Head of caudate nucleus (tissue), 42 donors: ENCODE data around the gene MEGF6.

ENCODE experiments used
- DNase-seq, 42 donors: peaks; one replicate each; pipeline versions ENCODE4 v3.0.0 to v3.0.0-alpha.2; 2020 to 2021; ENCODE audit warnings: mixed read lengths in 7 of 42
- intact Hi-C: fragments of 100-400 bp; cut with DNase I; formaldehyde crosslinking; loops from one replicate; pipeline ENCODE4 v1.15.0; 2022

The MEGF6 gene

DNA sequence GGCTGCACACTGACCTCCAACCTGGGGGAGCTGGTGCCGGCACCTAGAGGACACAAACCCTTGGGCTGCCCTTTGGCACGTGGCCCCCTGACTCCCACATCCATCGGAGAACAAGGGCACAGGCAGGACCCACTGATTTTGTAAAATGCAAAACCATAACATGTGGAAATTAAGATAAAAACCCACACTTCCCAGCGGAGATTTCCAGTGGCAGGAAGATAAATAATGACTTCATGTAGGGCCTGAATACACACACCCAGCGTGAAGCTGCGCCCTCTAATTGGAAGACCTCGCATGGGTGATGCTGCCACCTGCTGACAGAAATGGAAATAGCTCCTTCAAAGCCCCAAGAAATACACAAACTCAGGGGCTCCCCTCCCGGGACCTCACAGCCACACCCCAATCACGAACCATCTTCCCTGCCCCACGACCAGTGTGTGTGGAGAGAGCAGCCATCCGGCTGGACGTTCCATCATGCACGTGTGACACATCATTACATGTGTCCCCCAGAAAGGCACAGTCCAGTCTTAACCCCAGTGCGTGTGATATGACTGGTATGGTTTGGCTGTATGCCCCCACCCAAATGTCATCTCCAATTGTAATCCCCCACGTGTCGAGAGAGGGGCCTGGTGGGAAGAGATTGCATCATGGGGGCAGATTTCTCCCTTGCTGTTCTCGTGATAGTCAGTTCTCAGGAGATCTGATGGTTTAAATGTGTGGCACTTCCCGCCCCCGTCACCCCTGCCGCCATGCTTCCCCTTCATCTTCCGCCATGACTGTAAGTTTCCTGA lies 7.8 kb upstream of the MEGF6 start:
- peak; percentile 41 to 93 (median 78) for DNase-seq
- intact Hi-C loops = loop anchor here (2.0 to 5.0 kb wide), 3 partner anchors 52 to 167 kb away; partner anchors contain the start of gene ARHGEF16

DNA sequence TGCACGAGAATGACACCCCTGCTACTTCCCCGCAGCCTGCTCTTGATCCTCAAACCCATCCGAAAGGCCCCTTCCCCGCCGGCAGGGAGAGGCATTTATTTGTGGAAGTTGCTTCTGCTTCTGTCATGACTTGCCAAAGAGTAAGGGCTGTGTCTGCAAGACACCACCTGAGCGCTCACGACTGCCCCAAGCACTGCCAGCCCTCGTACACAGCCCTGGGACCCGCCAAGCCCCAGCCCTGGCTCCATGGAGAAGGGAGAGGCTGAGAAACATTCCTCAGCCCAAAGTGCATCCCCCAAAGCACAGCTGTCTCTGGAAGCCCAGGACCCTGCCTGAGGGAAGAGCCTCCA lies 7.2 kb upstream of the MEGF6 start:
- intact Hi-C loops = loop anchor here (2.0 to 5.0 kb wide), 3 partner anchors 51 to 166 kb away; partner anchors contain the start of gene ARHGEF16
- DNase-seq = no peak

DNA sequence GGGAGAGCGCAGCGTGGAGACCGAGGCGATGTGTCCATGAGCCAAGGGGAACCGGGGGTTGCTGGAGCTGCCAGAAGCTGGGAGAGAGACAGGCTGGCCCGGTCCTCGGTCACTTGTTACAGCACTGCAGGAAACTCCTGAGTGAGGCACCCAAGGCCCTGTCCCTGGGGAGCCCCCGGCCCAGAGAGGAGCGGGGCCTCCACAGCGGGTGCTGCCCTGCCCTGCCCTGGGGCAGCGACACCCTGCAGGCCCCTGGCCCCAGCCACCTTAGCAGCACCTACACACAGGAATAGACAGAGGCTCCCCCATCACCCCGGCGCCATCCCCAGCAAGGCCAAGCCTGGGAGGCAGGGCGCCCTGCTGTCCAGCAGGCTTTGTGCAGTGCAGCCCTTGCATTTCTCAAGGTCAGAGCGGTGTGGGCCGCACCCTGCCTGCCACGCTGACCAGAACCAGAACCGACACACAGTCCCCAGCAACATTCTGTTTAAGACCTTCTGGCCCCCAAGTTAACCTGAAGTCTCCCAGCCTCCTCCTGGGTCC lies 6.6 kb upstream of the MEGF6 start:
- intact Hi-C loops = loop anchor here (2.0 to 5.0 kb wide), 3 partner anchors 51 to 166 kb away; partner anchors contain the start of gene ARHGEF16
- no peak for DNase-seq

DNA sequence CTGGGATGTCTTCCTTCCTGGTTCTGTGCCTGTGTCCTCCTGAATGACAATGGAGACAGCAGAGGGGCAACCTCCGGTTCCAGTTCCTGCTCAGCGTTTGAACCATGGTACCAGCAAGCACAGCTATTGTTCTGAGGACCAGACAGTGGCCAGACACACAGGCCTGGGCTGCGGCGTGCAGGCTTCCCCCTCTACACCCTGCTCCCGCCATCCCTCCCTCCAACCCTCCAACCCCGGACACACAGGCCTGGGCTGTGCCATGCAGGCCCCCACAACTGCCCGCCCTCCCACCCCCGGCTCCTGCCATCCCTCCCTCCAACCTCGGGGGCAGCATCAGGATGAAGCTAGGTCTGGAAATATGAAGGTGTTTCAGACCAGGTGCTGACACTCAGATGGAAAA lies 5.6 kb upstream of the MEGF6 start:
- DNase-seq = no peak
- intact Hi-C loops = loop anchor here (5.0 kb wide), 2 partner anchors 50 to 165 kb away; partner anchors contain the start of gene ARHGEF16

DNA sequence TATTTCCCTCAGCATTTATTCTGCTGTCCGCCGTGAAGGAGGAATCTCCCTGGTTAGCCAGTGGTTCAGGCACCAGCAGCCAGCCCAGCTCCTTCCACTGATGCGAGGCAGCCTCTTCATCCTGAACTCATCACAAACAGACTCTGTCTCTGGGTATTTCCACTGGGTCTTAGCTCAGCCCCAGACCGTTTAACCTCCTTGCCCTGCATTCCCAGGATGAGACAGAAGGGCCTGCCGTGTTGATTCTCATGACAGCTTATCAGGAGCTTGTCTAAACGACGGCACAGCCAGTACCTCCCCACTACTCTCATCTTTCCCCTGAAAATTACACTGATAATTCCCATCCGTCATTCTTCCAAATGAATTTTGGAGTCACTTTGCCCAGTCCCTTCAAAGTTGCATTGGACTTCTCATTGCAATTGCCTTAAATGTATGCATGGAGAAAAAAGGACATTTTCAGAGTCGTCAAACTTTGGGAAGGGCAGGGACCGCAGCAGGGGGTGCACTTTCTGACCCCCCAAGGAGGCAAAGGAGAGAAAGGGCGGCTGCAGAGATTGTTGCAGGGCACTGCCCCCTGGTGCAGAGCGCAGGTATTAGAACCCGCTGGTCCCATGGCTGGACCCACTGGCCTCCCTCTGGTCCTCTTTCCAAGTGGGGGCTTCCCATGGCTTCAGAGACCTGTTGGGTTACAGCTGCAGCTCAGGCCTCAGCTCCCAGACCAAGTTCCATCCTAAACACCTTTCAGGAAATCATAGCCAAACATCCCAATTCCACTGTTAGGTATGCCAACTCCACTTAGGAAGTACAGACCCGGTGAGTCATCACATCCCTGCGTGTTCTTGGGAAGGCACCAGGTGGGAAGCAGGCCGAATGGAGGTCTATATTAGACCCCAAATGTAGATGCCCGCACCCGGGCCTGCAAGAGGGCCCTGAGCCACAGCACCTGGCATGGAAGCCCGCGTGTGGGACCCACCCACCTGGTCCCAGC lies 3.7 kb upstream of the MEGF6 start:
- DNase-seq = peak in 1 of 42 donors; percentile 27
- intact Hi-C loops = loop anchor here (5.0 kb wide), 2 partner anchors 48 to 163 kb away; partner anchors contain the start of gene ARHGEF16

DNA sequence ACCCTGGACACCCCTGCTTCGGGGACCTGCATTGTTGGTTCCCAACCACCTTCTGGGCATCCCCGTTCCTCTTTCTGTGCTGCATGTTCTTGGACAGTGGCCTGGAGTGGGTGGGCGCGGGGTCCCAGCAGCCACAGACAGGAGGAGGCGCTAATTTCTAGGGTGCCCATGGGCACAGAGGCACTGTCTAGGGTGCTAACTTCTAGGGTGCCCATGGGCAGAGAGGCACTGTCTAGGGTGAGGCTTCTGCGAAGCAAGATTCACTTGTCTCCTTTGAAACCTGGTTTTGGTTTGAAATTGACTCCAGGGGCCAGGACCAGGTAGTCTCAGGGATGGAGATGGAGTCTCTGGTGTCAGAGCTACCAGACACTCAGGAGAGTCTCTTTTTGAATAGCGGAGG lies 815 bp upstream of the MEGF6 start:
- intact Hi-C loops = no loop called here
- no peak for DNase-seq

DNA sequence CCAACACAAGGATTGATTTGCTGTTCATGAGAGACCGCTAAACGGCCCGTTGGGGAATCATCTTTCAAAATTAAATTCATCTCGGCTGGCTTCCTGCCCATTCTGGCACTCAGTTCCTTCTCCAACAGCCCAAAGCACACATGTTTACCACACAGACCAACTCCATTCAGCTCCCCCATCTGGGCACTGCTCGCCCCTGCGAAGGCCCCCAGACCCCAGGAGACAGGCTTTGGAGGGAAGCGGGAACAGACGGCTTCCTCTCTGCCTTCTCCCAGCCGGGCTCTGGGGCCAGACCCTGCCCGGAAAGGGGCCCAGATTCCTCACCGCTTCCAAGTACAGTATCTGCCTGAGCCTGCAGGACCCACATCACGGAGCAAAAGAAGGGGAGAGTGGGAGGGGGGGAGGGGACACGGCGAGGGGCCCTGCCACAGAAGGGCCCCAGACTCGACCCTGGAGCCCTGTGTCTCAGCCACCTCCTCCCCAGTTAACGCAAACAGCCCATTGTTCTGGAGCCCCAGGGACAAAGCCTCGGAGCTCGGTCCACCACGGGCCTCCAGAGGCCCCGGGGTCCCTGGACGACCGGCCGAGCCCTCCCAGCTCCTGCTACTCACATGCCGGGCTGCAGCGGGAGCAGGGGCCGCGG lies 660 bp downstream of the MEGF6 start:
- intact Hi-C loops = no loop called here
- no peak for DNase-seq

DNA sequence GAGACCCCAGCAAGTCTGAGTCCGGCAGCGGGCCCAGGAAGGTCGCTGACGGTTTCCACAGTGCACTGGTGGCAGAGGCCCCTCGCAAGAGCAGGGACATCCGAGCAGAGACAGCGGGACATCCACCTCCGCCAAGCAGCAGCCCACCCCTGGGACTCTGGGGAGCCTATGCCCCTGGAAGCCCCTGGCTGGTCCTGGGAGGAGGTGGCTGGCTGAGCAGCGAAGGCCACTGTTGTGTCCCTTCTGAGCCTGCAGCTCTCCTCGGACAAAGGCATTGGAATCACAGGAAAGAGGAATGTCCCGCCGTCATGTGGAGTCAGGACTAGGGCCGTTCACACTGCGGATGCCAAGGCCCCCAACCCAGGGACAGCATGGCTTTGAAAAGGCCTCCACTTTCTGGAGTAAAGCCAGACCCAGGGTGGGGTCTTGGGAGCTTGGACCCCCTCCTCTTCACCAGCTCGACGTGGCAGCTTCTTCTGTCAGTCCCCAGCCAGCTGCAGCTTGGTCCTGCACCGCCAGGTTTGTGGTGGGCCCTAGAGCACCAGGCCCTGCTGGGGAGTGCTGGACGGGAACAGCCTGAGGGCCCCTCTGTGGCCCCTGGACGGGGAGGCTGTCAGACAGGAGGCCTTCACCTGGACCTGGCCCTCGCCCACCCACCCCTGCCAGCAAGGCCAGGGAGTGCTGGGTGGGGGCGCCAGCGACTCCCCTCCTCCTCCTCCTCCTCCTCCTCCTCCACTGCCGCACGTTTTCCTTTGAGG lies 1.4 kb downstream of the MEGF6 start:
- no peak for DNase-seq
- intact Hi-C loops = no loop called here

DNA sequence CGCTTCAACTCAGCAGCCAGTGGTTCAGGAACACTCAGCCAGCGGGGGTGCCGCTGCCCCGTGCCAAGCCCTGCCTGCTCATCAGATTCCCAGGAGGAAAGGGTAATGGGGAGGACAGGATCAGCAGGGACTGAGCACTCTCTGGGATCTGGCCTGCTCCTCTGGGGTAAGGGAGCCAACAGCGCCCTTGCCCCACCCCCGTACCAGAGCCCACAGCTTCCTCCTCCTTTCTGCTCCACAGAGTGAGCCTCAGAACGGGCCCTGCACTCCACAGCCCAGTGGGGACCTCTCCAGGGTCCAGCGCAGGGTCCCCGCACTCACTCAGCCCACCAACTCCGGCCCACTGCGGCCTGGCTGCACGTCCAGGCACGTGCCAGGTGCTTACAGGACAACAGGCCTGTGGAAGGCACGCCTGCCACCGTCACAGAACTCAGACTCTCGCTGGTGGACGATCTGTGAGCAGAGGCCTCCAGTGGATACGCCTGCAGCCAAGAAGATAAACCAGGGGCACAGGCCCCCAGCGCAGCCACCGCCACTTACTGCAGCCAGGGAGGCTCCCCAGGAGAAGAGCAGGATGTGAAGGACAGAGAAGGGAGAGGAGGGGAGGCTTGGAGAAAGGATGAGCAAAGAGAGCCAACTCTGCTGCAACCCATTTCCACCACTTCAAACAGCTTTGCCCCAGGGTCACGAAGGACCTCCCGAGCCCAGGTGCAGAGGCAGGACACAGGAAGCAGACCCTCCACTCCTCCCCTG lies 2.1 kb downstream of the MEGF6 start:
- DNase-seq = no peak
- intact Hi-C loops = no loop called here

DNA sequence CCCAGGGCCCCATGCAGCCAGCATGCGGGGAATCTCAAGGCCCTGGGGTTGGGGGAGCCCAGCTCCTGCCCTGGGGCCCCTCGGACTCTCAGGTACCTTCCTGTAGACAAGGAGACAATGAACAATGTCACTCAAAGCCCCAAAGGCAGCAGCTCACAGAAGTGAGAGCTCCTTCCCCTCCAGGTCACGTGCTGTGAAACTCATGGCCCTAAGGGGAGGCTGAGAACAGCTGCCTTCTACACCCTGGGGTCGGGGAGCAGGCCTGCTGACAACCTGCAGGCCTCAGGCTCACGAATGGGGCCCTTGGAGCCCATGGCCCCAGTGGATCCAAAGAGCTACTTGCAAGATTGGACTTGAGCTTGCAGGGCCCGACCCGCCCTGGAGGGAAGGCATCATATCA lies 3.2 kb downstream of the MEGF6 start:
- DNase-seq = no peak
- intact Hi-C loops = no loop called here

DNA sequence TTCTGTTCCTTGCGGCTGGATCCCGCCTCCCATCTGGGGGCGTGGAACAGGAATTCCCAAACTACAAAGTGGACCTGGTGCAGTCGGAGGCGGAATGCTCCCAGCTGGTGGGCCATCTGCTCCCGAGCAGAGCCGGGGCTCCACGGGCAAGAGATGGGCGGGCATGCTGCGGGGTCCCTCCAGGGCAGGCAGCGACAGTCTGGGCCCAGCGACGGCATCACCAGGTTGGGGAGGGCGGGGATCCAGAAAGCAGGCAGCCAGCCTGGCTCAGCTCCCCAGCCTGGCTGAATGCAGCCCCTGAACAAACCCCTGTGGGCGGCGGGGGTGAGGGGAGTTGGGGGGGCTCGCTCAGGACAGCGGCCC lies 3.6 kb downstream of the MEGF6 start:
- intact Hi-C loops = no loop called here
- DNase-seq = no peak

DNA sequence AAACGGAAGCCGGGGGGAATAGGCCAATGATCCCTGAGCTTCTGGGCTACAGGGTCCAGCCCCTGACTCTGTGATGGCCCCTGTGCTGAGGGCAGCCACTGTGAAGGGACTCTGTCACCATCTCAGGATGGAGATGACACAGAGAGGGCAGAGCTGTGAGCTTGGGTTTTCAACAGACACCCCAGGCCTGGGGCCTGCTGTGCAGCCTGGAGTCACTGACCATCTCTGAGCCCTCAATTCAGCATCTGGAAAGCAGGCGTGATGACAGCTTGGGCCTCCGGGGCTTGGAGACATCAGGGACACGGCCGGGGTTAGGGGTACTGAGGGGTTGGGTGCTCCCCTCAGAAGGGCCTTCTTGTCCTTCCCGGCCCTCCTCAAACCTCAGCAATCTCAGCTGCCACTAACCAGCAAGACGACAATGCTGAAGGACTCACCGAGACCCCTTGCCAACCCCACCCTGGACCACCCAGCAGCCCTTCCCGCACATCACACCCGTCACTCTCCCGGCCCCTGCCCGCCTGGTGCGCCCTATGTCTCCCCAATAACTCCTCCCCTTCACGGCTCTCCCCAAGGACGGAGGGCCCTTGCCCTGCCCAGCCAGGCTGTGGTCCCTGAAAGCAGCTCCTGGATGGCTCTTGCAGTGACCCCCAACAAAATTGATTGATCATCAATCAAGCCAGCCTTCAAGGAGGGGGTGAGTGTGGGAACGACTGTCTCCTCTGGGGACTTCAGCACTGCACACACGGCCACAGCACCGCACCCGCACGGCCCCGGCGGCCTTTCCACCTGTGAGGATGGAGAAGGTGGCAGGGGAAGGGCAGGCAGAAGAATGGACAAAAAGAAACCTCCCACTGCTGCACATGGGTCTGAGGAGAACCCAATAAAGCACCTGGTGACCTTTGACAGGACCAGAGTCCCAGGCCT lies 4.3 kb downstream of the MEGF6 start:
- no peak for DNase-seq
- intact Hi-C loops = no loop called here

DNA sequence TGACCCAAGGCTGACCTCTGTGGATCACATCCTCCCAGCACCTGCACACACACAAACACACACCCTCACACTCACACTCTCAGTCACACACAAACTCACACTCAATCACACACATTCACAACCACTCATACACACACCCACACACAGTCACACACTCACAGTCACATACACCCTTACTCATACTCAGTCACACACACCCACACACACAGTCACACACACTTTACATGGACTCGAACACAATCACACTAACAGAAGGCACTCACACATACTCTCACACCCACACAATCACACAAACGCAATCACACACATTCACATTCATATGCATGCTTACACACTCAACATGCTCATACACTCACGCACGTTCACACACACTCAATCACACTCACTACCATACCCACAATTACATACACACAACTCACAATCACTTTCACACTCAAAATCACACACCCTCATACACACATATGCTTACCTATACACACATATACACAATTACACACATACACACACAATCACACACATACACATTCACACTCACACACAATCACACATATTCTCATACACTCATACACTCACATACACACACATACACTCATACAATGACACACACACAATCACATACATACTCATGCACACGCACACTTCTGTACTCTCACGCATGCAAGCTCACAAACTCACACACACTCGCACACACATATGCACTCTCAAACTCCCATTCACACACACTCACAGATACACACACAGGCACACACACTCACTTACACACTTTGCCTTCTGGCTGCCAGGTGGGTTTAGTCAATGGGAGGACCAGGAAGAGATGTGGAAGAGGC lies 6.1 kb downstream of the MEGF6 start:
- intact Hi-C loops = no loop called here
- DNase-seq = no peak

DNA sequence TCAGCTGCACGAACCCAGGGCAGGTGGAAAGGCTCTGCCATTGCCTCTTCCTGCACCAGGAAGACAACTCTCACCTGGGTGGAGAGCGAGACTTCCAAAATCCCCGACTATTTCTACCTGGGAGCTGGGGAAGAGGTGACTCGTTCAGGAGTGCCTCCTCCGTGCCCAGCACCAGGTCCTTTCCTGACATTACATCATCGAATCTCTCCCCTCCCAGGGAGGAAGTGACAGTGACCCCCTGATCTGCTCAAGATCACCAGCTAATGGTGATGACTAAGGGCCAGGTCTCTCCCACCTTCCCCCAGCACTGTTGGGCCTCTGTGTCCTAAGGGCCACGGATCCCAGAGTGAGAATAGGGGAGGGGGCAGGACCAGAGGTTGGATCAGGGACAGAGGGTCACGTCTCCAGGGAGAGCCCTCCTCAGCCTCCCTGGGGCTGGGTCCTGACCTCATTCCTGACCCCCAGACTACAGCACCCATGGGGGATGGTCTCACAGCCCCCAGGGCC lies 6.8 kb downstream of the MEGF6 start:
- intact Hi-C loops = no loop called here
- no peak for DNase-seq

DNA sequence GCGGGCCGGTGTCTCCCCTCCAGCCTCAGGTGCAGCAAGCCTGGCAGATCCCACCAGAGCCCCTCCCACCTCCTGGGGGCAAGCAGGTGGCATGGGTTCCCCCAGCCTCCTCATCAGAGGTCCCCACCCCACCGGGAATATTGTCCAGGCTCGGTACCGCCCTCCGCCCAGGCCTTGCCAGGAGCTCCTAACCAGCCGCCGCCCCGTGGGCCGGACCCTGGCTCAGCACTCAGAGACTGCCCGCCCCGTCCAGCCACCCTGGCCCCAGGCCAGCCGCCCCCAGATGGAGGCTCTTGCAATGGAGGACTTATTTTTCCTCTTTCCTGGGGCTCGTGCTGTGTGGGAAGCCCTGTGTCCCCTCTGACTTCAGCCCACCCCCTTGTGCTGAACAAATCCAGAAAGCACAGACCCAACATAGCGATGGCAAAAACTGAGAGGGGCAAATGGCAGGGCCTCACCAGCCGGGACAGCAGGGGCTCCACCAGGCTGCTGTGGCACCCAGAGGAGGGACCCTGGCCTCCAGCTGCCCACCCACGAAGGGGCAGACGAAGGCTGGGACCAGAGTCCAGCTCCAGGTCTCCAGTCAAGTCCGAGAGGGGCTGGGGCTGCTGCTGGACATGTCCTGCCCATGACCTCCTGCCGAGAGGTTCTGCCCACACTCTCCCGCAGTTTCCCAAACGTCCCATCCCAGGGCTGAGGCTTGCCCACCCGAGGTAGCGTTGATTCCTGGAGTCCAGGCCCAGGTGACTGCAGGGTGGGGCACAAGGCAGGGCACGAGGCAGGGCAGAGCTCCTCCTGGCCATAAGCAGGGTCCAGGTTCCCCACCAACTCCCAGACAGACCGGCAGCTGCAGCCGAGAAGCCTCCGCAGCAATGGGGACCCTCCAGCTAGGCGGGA lies 7.5 kb downstream of the MEGF6 start:
- intact Hi-C loops = no loop called here
- no peak for DNase-seq
